Measurements from ENCODE around the gene TMEM175. TPM values are rescaled to one million over a fixed set of nuclear protein-coding genes. Genes with fewer than 3 reads are reported as not detected.
"Not testable (repeated sequence)": the region's sequence is repeated elsewhere in the genome, so short reads cannot be mapped to it uniquely, and the experiment has no call there.

TMEM175 gene
- total RNA-seq, 2 experiments from 2014 or later = 51.3 to 57.7 TPM

GRCh38 chr4:997375-998071, 65.3 kb downstream of the TMEM175 start:
- Histone ChIP-seq H3K27me3 (ENCODE audit: control insufficient read depth in 1 of 2, insufficient read depth in 2 of 2, low read length in 2 of 2) (peaks cover 39 to 43% of the 10 kb centered on the region in 2 experiments), H3K36me3 (ENCODE audit: insufficient read depth, low read length) (no peaks in the 10 kb centered on the region), H3K4me3 (ENCODE audit: low read length) (no peak overlapping the region), H3K9me3 (ENCODE audit: control insufficient read depth in 1 of 2, insufficient read depth in 1 of 2, low read length in 2 of 2) (peaks cover 0 to 11% of the 10 kb centered on the region in 2 experiments), H3K27ac (ENCODE audit: low read depth in 1 of 2, low read length in 2 of 2) (no peak overlapping the region), H3K4me1 (ENCODE audit: insufficient read depth, low read length) (peaks cover 21% of the 10 kb centered on the region)
- no peak for TF ChIP-seq CTCF (IDR thresholded peaks at IDR 0.05)
- H3K27ac Mint-ChIP-seq = no peak overlapping the region
- H3K4me3 Mint-ChIP-seq = no peak overlapping the region
- no peak for DNase-seq
- ChIA-PET POLR2A (no interaction called here), CTCF (interaction anchor here (1.6 kb wide), 1 partner anchor 9 kb away, joined by 3 read pairs; no protein-coding TSS in a partner anchor)
- intact Hi-C loops (cut with DNase I, micrococcal nuclease) = no loop called here
- H3K9me3 Mint-ChIP-seq = no peaks in the 10 kb centered on the region
- H3K27me3 Mint-ChIP-seq = peaks cover 21% of the 10 kb centered on the region
- H3K4me1 Mint-ChIP-seq (ENCODE audit: low read depth) = peaks cover 16% of the 10 kb centered on the region
- no peaks in the 10 kb centered on the region for H3K36me3 Mint-ChIP-seq (ENCODE audit: low read depth)
- peak; percentile 60 for ATAC-seq (ENCODE audit: poor library complexity)

DNA sequence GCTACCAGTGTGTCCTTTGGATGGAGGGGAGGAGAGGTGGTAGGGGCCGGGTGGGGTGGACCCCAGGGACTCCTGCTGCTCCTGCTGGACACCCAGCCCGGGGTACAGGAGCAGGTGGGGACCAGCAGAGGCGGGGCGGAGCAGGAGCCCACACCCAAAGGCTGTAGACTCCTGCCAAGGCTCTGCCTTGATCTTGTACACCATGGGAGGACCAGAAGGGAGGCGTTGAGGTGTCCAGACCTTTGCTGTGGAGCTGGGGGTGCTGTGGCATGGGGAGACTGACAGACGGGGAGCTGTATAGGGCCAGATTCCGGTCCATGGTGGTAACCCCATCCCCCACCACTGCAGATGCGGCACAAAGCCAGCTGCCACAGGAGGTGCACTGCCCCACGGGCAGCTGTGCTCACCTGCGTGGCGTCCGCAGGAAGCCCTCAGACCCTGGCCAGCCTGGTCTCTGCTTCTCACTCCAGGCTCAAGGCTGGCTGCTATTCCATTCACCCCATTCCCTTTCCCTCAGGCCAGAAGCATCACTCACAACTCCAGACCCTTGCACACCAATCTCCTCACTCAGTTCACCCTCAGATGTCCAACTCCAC, 65.9 kb downstream of the TMEM175 start:
- TF ChIP-seq CTCF (IDR thresholded peaks at IDR 0.05) = no peak
- Mint-ChIP-seq H3K4me1 (ENCODE audit: low read depth) (peaks cover 16% of the 10 kb centered on the region), H3K27me3 (peaks cover 21% of the 10 kb centered on the region), H3K4me3 (no peak overlapping the region), H3K9me3 (no peaks in the 10 kb centered on the region), H3K36me3 (ENCODE audit: low read depth) (no peaks in the 10 kb centered on the region), H3K27ac (no peak overlapping the region)
- ChIA-PET POLR2A (no interaction called here), CTCF (interaction anchor here (1.6 kb wide), 1 partner anchor 9 kb away, joined by 3 read pairs; no protein-coding TSS in a partner anchor)
- intact Hi-C loops (cut with DNase I, micrococcal nuclease) = no loop called here
- DNase-seq (no peak), ATAC-seq (ENCODE audit: poor library complexity) (no peak)
- H3K9me3 ChIP-seq (ENCODE audit: control insufficient read depth in 1 of 2, insufficient read depth in 1 of 2, low read length in 2 of 2) = peaks cover 0 to 11% of the 10 kb centered on the region in 2 experiments
- H3K4me1 ChIP-seq (ENCODE audit: insufficient read depth, low read length) = peaks cover 23% of the 10 kb centered on the region
- H3K36me3 ChIP-seq (ENCODE audit: insufficient read depth, low read length) = no peaks in the 10 kb centered on the region
- H3K27ac ChIP-seq (ENCODE audit: low read depth in 1 of 2, low read length in 2 of 2) = no peak overlapping the region
- no peak overlapping the region for H3K4me3 ChIP-seq (ENCODE audit: low read length)
- H3K27me3 ChIP-seq (ENCODE audit: control insufficient read depth in 1 of 2, insufficient read depth in 2 of 2, low read length in 2 of 2) = peaks cover 39 to 48% of the 10 kb centered on the region in 2 experiments

GRCh38 chr4:999240-999863, 67.1 kb downstream of the TMEM175 start:
- peaks cover 28% of the 10 kb centered on the region for H3K27me3 Mint-ChIP-seq
- Histone ChIP-seq H3K9me3 (ENCODE audit: control insufficient read depth in 1 of 2, insufficient read depth in 1 of 2, low read length in 2 of 2) (peaks cover 0 to 21% of the 10 kb centered on the region in 2 experiments), H3K4me1 (ENCODE audit: insufficient read depth, low read length) (peaks cover 30% of the 10 kb centered on the region), H3K27me3 (ENCODE audit: control insufficient read depth in 1 of 2, insufficient read depth in 2 of 2, low read length in 2 of 2) (peaks cover 49 to 59% of the 10 kb centered on the region in 2 experiments)
- H3K4me3 Mint-ChIP-seq; intact Hi-C loops (cut with DNase I, micrococcal nuclease); H3K27ac Mint-ChIP-seq; H3K9me3 Mint-ChIP-seq; H3K36me3 Mint-ChIP-seq (ENCODE audit: low read depth); H3K36me3 ChIP-seq (ENCODE audit: insufficient read depth, low read length); H3K4me3 ChIP-seq (ENCODE audit: low read length); POLR2A ChIA-PET; ATAC-seq (ENCODE audit: poor library complexity); CTCF ChIA-PET; H3K27ac ChIP-seq (ENCODE audit: low read depth in 1 of 2, low read length in 2 of 2); DNase-seq: not testable (repeated sequence)
- H3K4me1 Mint-ChIP-seq (ENCODE audit: low read depth) = peaks cover 16% of the 10 kb centered on the region

Data from CD4-positive, alpha-beta T cell (primary cell).